Progenitor cell of endocrine pancreas (in vitro differentiated cells): ENCODE data around the gene TPRA1. TPM values are rescaled to one million over a fixed set of nuclear protein-coding genes. Genes with fewer than 3 reads are reported as not detected.

ENCODE experiments used
- DNase-seq: peaks from one replicate; pipeline ENCODE4 v3.0.0; 2021; ENCODE audit warnings: low spot score; ENCODE audit not compliant: unreplicated experiment
- H3K27ac Mint-ChIP-seq: 2 replicates; pipeline ENCODE4 v1.8.0; 2021; ENCODE audit warnings: mild to moderate bottlenecking, moderate library complexity, mixed read lengths
- H3K27me3 Mint-ChIP-seq: 2 replicates; pipeline ENCODE4 v1.8.0; 2021; ENCODE audit warnings: mixed read lengths
- H3K36me3 Mint-ChIP-seq: 2 replicates; pipeline ENCODE4 v1.8.0; 2022; ENCODE audit warnings: mixed read lengths; ENCODE audit not compliant: insufficient read depth
- H3K4me1 Mint-ChIP-seq: 2 replicates; pipeline ENCODE4 v1.8.0; 2021; ENCODE audit warnings: low read depth, mixed read lengths
- H3K4me3 Mint-ChIP-seq: 2 replicates; pipeline ENCODE4 v1.8.0; 2021; ENCODE audit warnings: low read depth, mild to moderate bottlenecking, moderate library complexity, mixed read lengths
- H3K9me3 Mint-ChIP-seq: 2 replicates; pipeline ENCODE4 v1.8.0; 2021; ENCODE audit warnings: low read depth, mixed read lengths
- CTCF ChIP-seq: fragments of 200-600 bp; sonication (generic); IDR thresholded peaks from one replicate; pipeline ENCODE4 v1.5.0; 2021; ENCODE audit warnings: antibody characterized with exemption, mild to moderate bottlenecking; ENCODE audit not compliant: unreplicated experiment
- total RNA-seq: library from RNA; stranded (reverse); gene quantifications from 2 replicates; pipeline ENCODE4 v1.2.1, GENCODE V29; 2021

The TPRA1 gene
- total RNA-seq, 1 donor from 2014 or later, result 25.1 TPM

GRCh38 chr3:127569160-127569559, 21.4 kb downstream of the TPRA1 start:
- H3K27me3 Mint-ChIP-seq, result peaks cover 11% of the 10 kb centered on the region
- no peak overlapping the region for H3K4me3 Mint-ChIP-seq
- H3K27ac Mint-ChIP-seq, result no peak overlapping the region
- TF ChIP-seq CTCF, result no peak
- no peaks in the 10 kb centered on the region for H3K4me1 Mint-ChIP-seq
- no peak for DNase-seq
- H3K36me3 Mint-ChIP-seq, result no peaks in the 10 kb centered on the region
- H3K9me3 Mint-ChIP-seq, result no peaks in the 10 kb centered on the region

GRCh38 chr3:127568586-127568985, 21.9 kb downstream of the TPRA1 start:
- Mint-ChIP-seq H3K4me1 (no peaks in the 10 kb centered on the region), H3K4me3 (no peak overlapping the region), H3K9me3 (no peaks in the 10 kb centered on the region), H3K36me3 (no peaks in the 10 kb centered on the region), H3K27me3 (peaks cover 11% of the 10 kb centered on the region), H3K27ac (no peak overlapping the region)
- TF ChIP-seq CTCF, result no peak
- no peak for DNase-seq

GRCh38 chr3:127566833-127567232, 23.7 kb downstream of the TPRA1 start:
- H3K36me3 Mint-ChIP-seq, result no peaks in the 10 kb centered on the region
- no peak for DNase-seq
- no peaks in the 10 kb centered on the region for H3K9me3 Mint-ChIP-seq
- no peak overlapping the region for H3K27ac Mint-ChIP-seq
- no peaks in the 10 kb centered on the region for H3K4me1 Mint-ChIP-seq
- H3K27me3 Mint-ChIP-seq, result peaks cover 16% of the 10 kb centered on the region
- no peak for TF ChIP-seq CTCF
- no peak overlapping the region for H3K4me3 Mint-ChIP-seq

- Mint-ChIP-seq H3K4me3 (no peak overlapping the region), H3K36me3 (no peaks in the 10 kb centered on the region), H3K9me3 (no peaks in the 10 kb centered on the region), H3K4me1 (no peaks in the 10 kb centered on the region), H3K27me3 (peaks cover 19% of the 10 kb centered on the region), H3K27ac (no peak overlapping the region)
- no peak for DNase-seq
- TF ChIP-seq CTCF, result no peak
Measured at GRCh38 chr3:127565711-127566110, 24.8 kb downstream of the TPRA1 start.

- DNase-seq, result no peak
- no peaks in the 10 kb centered on the region for H3K36me3 Mint-ChIP-seq
- peaks cover 20% of the 10 kb centered on the region for H3K27me3 Mint-ChIP-seq
- TF ChIP-seq CTCF, result no peak
- H3K4me1 Mint-ChIP-seq, result no peaks in the 10 kb centered on the region
- H3K4me3 Mint-ChIP-seq, result no peak overlapping the region
- H3K27ac Mint-ChIP-seq, result no peak overlapping the region
- H3K9me3 Mint-ChIP-seq, result no peaks in the 10 kb centered on the region
Measured at GRCh38 chr3:127560051-127560787, 30.3 kb downstream of the TPRA1 start.
